ENCODE results near the gene TFDP1. TPM values are rescaled to one million over a fixed set of nuclear protein-coding genes. Genes with fewer than 3 reads are reported as not detected.
"Not testable (repeated sequence)": the region's sequence is repeated elsewhere in the genome, so short reads cannot be mapped to it uniquely, and the experiment has no call there.

Gene TFDP1
- polyA plus RNA-seq, 5 donors = 77.4 to 87.3 (median 80.6) TPM

DNA sequence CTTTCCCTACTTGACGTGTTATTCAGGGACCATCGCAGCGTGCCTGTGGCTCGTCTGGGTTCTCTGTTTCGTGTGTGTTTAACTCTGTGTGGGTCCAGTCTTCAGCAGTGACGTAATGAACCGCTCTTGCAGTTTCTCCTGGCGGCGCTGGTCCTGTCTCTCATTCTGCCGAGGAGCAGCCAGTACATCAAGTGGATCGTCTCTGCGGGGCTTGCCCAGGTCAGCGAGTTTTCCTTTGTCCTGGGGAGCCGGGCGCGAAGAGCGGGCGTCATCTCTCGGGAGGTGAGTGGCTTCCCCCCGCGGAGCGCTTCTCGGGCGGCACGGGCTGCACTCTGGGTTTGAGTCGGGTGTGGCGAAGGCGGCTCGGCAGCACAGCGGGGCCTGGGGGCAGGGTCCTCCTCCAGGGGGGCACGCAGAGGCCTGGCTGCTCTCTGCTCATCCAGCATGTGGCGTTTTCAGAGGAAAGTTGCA lies 36.3 kb upstream of the TFDP1 start:
- DNase-seq = no peak

DNA sequence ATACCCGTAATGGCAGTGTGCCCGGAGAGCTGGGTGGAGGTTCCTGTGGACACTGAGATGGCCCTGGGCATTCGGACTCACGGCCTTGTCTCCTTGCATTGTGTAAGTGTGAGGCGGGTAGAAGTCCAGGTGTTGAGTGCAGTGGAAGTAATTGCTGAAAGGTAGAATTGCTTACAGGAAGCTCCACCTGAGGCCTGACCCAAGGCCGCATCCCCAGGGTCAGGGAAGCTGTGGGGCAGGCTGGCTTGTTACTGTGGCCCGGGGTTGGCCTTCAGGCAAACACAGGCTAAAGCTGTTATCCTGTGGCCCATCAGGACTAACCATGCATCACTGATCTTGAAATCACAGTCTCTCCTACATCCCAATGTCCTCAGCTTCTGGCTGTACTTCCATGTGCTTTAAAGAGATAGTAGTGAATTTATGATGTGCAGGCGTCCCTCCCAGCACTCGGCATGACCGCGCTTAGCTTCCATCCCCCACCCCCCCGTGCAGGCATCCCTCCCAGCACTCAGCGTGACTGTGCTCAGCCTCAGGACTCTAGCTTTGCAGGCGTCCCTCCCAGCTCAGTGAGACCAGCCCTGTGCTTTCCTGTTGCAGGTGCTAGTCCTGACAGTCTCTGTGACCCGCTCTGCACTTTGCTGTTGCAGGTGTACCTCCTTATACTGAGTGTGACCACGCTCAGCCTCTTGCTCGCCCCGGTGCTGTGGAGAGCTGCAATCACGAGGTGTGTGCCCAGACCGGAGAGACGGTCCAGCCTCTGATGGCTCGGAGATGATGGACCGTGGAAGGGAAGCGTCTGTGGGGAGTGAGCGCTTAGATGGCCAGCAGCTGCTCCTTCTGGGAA lies 35.6 kb upstream of the TFDP1 start:
- no peak for DNase-seq

GRCh38 chr13:113550453-113550852 lies 34.1 kb upstream of the TFDP1 start:
- no peak for DNase-seq

DNA sequence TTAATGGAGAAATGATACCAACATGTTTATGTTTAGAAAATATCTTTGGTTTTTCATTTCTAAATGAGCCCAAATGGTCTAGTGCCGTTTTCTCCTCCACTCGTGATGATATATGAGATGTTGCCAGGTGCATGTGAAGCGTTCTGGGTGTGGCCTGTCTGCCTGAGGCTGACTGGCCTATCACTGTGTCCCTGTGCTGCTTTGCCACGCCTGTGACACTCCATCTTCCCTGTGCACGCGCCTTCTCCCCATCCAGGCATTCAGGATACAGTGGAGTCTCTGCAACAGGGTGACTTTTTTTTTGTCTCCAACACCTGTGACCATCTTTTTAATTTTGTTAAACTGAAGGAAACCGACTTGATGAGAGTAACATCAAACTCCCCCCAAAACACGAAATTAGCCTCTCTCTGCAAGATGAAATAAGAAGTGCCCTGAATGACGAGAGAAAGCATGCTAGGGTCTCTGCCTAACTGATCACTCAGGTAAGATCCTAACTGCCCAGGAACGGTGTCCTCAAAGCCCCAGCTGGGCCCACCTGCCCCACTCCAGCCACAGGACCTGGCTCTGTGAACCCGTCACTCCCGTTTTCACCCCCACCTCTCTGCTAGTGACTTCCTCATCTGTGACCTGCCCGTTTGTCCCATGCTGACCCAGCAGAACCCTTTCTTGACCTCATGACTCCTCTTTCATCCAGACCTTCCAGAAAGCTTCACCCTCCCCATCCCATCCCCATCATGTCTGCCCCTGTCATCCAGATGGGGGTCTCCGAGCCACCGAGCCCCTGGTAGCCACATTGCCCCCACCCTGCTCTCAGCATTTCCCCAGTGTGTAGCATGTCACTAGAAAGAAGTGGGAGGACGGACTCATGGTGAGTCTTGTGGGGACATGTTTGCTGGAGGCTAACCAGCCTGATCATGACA lies 33.2 kb upstream of the TFDP1 start:
- DNase-seq = no peak

DNA sequence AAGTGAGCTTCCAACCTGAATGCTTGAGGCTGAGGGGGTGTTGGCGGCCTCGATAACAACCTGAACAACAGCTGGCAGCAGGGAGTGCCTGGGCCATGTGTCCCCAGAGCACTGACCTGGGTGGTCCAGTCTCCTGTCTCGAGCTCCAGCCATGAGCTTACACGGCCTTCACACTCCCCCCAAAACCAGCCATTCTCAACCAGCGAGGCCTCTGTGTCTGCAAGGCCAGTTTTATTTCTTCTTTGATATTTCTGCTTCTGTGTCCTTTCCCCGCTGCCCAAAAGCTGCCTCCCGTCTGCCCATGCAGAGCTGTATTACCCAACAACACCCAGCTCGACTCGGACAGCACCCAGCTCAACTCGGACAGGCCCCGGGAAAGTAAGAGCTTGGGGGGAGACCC lies 32.5 kb upstream of the TFDP1 start:
- DNase-seq = no peak

DNA sequence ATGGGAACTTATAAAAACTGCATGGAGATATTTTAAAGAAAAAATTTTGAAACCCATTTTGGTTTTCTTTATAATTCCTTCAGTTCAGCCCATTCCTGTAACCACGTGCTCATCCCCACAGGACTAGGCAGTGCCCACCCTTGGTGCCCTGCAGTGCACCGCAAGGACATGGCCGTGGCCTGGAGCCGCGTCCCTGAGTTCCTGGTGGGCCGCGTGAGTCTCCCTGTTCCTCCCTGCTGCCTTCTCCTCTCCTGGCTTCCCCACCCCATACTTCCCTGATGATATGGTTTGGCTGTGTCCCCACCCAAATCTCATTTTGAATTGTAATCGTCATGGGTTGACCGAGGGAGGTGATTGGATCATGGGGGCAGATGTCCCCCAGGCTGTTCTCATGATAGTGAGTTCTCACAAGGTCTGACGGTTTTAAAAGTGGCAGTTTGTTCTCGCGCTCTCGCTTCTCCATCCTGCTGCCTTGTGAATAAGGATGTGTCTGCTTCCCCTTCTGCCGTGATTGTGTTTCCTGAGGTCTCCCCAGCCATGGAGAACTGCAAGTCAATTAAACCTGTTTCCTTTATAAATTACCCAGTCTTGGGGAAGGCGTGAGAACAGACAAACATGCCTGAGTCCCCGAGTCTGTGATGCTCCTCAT lies 31.6 kb upstream of the TFDP1 start:
- DNase-seq = peak in 1 of 2 donors; percentile 10

DNA sequence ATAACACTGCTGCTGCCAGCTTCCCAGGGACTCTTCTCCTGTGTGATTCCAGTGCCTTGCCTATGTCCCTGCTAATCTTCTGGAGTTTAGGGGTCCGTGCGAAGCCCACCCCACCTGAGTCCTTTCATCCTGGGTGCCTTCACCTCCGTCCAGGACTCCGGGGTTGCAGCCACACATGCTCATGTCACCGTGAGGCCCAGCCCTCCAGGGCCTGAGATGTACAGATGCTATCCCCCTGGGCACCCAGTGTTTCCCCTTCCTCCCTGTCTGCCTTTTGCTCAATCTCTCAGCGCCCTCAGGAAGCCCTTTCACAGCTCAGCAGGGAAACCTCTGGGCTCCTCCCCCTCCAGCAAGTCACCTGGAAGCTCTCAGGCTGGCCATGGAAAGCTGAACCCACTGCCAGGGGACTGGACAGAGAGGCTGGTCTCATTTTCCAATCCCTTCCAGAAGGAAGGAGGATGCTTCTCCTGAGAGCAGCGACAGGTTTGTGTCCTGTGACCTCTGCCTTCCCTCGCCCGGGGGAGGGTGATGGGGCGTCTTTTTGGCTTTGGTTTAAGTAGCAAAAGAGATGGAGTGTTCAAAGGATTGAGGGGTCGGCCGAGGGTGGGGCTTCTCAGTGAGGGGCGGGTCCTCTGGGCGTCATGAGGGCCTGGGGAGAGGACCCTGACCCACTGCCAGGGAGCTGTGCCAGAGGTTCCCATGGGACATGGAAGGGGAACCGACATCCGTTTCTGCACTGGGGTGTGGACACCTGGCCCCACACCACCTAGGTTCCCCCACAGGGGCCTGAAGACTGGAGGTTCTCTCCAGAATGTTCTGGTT lies 30.8 kb upstream of the TFDP1 start:
- no peak for DNase-seq

- no peak for DNase-seq
Measured at GRCh38 chr13:113554333-113554700, 30.2 kb upstream of the TFDP1 start.

- no peak for DNase-seq
Measured at GRCh38 chr13:113555141-113555540, 29.4 kb upstream of the TFDP1 start.

DNA sequence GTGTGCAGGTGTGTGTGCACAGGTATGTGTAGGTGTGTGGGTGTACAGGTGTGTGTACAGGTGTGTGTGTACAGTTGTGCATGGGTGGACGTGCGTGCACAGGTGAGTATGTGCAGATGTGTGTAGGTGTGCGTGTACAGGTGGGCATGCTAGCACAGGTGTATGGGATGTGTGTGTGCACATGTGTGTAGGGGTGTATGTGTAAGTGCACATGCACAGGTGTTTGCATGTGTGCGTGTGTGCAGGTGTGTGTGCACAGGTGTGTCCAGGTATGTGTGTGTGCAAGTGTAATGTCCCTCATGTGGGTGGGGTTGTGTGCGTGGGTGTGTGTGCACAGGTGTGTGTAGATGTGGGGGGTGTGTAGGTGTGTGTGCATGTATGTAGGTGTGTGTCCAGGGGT lies 27.5 kb upstream of the TFDP1 start:
- no peak for DNase-seq

- DNase-seq = no peak
Measured at GRCh38 chr13:113558461-113558860, 26.1 kb upstream of the TFDP1 start.

GRCh38 chr13:113559061-113559460 lies 25.5 kb upstream of the TFDP1 start:
- DNase-seq = no peak

DNA sequence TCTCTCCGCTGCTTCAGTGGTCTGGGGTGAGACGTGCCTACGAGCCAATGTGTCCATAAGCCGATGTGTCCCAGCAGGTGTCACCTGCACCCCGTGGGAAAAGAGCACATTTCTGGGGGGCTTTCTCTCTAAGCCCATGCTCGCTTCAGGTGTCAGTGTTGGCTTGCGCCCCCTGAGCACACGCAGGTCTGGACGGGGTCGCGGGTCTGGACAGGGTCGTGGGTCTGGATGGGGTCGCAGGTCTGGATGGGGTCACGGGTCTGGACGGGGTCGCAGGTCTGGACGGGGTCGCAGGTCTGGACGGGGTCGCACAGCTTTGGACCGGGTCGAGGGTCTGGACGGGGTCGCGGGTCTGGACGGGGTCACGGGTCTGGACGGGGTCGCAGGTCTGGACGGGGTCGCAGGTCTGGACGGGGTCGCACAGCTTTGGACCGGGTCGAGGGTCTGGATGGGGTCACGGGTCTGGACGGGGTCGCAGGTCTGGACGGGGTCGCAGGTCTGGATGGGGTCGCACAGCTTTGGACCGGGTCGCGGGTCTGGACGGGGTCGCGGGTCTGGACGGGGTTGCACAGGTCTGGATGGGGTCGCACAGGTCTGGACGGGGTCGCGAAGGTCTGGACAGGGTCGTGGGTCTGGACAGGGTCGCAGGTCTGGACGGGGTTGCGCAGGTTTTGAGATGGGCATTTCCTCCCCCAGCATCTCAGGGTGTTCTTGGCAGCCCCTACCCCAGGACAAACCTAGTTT lies 24.5 kb upstream of the TFDP1 start:
- DNase-seq = no peak

DNA sequence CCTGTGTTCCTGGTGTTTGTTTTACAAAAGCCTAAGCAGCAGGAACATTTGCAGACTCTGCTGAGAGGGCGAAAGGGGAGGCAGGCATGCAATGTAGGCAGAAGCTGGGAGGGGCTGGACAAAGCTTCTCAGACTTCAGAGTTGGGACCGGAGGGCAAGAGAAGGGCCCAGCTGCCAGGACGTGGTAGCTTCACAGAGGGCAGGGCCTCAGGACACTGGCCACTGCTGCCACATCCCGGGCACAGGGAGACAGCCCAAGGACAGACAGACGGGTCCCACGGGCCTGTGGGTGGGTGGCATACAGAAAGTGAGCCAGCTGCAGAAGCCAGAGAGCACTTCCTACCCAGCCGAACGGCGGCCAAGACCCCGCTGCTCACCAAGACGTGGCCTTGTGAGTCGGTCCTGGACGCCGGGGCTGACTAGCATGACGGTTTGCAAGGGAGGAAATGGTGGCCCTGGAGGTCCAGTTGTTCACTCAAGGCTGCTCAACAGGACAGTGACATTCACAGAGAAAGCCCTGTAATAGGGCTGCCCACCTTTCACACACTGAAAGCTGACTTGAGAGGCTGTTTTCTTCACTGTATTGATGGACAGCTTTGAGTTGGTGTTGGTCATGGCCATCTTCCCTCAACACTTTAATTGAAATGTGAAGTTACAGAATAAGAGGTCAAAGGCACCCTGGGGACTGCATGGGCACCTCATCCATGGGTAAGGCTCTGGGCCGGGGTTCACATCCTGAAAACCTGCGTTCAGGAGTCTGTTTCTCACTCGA lies 23.7 kb upstream of the TFDP1 start:
- no peak for DNase-seq

- no peak for DNase-seq
Measured at GRCh38 chr13:113561417-113562084, 23.0 kb upstream of the TFDP1 start.

- DNase-seq = peak; percentile 58 to 72
Measured at GRCh38 chr13:113562085-113562749, 22.3 kb upstream of the TFDP1 start.

DNA sequence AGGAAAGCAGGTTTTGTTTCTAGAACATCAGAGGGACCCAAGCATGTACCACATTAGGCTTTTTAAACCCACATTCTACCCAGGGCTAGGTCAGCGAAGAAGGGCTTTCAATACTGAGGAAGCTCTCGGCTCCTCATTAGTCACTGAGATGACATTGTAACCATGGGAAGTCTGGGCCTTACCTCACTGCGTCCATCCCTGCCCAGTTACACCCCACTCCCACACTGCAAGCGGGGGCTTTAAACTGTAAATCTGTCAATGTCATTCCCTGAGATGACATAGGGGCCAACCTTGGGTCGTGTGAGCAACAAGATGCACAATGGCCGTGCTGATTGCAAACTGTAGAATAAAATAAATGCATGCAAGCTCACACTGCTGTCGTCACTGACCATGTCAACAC lies 21.7 kb upstream of the TFDP1 start:
- DNase-seq = no peak

DNA sequence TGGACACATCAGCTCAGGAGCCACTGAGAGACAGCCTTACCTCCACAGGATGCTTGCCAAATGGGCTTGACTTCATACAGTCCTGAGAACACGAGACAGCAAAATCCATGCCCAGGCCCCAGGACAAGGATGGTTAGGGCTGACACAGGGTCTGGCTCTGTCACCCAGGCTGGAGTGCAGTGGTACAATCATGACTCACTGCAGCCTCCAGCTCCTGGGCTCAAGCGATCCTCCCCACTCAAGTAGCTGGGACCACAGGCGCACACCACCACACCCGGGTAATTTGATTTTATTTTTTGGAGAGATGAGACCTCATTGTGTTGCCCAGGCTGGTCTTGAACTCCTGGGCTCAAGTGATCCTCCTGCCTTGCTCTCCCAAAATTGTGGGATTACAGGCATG lies 21.0 kb upstream of the TFDP1 start:
- DNase-seq = not testable (repeated sequence)
